Skeletal muscle cell (primary cell): ENCODE results near the gene ACSF3.
A peak's percentile ranks its signal among the peaks of the same experiment; 100 is the strongest.

Source experiments
- DNase-seq: peaks from one replicate; pipeline ENCODE4 v3.0.0-alpha.2; 2010; ENCODE audit warnings: low read depth
- H3K4me3 ChIP-seq: 2 replicates; pipeline ENCODE4 v1.5.1; 2011; ENCODE audit warnings: low read depth, mild to moderate bottlenecking, control low read depth, low read length, moderate library complexity

The ACSF3 gene

DNA sequence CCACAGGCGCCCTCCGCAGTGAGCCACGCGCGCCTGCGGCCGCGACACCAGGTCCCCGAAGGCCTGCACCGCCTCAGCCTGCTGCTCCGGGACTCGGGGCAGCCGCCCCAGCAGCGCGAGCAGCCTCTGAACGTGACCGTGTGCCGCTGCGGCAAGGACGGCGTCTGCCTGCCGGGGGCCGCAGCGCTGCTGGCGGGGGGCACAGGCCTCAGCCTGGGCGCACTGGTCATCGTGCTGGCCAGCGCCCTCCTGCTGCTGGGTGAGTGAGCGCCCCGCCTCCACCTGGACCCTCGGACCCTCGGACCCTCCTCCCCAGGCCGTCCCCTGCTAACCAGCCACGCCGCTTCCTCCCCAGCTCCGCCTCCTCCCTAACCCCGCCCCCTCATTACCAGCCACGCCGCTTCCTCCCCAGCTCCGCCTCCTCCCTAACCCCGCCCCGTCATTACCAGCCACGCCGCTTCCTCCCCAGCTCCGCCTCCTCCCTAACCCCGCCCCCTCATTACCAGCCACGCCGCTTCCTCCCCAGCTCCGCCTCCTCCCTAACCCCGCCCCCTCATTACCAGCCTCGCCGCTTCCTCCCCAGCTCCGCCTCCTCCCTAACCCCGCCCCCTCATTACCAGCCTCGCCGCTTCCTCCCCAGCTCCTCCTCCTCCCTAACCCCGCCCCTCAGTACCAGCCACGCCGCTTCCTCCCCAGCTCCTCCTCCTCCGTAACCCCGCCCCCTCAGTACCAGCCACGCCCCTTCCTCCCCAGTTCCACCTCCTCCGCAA, 98.7 kb downstream of the ACSF3 start:
- peak; percentile 70 for DNase-seq
- H3K4me3 ChIP-seq, result peak overlapping the region; percentile 60

DNA sequence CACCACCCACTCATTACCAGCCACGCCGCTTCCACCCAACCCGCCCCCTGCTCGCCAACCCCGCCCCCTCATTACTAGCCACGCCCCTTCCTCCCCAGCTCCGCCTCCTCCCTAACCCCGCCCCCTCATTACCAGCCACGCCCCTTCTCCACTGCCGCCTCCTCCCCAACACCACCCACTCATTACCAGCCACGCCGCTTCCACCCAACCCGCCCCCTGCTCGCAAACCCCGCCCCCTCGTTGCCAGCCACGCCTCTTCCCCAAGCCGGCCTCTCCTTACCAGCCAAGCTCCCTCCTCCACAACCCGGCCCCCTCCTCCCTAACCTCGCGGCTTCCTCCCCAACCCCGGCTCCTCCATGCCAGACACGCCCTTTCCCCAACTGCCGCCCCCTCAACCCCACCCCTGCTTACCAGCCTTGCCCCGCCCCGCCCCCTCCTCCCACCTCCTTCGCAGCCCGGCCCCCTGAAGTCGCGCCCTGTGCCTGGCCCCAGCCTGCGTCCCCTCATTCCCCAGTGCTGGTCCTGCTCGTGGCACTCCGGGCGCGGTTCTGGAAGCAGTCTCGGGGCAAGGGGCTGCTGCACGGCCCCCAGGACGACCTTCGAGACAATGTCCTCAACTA, 99.4 kb downstream of the ACSF3 start:
- peak; percentile 65 for DNase-seq
- H3K4me3 ChIP-seq, result peak overlapping the region; percentile 36

DNA sequence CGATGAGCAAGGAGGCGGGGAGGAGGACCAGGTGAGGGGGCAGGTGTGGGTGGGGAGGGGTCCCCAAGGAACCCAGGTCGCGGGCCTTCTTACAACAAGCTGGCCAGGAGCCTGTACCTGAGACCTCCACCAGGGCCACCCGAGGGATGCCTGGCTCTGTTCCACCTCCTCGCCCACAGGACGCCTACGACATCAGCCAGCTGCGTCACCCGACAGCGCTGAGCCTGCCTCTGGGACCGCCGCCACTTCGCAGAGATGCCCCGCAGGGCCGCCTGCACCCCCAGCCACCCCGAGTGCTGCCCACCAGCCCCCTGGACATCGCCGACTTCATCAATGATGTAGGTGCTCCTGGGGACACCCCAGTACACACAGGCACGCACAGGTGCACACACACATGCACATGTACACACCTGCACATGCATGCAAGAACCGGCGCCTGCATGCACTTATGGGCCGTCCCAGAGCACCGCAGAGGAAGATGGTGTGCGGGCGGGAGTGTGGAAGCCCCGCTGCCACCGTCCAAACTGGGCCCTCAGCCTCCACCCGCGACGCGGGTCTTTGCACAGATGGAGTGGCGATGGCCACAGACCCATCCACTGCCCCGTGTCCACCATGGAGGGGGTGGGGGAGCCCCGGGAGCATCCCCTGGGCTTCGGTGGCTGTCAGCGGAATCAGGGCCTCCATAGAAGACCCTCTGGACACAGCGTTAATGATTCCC, 100.1 kb downstream of the ACSF3 start:
- H3K4me3 ChIP-seq, result peak overlapping the region; percentile 36
- no peak for DNase-seq

DNA sequence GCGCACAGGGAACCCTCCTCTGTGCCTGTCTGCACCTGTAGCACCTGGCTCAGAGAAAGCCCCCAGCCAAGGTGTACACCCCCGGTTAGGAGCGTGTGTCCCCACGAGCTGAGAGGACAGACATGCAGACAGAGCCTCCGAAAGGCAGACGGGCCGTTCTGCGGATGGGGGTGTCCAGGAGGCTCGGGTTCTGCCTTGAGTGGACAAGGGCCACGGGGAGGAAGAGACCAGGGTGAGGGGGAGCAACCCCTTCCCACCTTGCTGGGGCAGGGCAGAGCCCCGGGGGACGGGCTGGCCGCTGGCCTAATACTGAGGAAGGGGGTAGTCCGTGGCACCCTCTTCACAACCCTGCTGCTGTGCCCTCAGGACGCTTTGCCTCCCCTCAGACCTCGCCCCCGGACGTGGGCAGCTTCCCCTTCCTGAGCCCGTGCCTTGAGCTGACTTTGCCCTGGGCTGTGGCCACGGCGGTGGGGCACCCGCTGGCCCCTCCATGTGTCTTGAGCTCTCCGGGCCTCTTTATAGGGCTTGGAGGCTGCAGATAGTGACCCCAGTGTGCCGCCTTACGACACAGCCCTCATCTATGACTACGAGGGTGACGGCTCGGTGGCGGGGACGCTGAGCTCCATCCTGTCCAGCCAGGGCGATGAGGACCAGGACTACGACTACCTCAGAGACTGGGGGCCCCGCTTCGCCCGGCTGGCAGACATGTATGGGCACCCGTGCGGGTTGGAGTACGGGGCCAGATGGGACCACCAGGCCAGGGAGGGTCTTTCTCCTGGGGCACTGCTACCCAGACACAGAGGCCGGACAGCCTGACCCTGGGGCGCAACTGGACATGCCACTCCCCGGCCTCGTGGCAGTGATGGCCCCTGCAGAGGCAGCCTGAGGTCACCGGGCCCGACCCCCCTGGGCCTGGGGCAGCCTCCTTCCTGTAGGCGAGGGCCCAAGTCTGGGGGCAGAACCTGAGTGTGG, 101.0 kb downstream of the ACSF3 start:
- no peak for DNase-seq
- H3K4me3 ChIP-seq, result no peak overlapping the region

DNA sequence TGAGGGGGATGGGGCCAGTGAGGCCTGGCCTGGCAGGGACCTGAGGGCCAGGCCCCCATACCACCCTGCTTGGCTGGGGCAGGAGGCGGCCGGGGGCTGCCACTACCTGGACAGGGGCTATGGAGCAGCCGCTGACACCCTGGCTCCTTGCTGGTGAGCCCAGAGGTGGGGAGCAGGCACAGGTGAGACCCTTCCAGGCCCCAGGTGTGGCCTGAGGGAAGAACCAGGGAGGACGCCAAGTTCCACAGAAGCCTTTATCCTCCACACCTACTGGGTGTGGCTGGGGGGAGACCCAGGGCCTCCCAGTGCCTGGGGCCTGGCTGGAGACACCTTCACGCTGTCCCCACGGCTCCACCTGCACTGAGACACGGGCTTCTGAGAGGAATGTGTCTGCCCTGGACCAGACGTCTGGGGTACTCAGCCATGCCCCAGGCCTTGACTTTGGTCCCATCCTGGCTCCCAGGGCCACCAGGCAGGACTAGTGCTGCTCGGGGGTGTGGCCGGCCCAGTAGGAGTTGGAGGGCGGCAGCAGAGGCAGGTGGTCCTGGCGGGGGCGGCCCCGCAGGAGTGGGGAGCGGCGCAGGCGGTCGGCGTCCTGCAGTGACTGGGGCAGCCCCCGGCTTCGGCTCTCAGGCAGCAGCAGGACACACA, 102.0 kb downstream of the ACSF3 start:
- no peak for DNase-seq
- no peak overlapping the region for H3K4me3 ChIP-seq

DNA sequence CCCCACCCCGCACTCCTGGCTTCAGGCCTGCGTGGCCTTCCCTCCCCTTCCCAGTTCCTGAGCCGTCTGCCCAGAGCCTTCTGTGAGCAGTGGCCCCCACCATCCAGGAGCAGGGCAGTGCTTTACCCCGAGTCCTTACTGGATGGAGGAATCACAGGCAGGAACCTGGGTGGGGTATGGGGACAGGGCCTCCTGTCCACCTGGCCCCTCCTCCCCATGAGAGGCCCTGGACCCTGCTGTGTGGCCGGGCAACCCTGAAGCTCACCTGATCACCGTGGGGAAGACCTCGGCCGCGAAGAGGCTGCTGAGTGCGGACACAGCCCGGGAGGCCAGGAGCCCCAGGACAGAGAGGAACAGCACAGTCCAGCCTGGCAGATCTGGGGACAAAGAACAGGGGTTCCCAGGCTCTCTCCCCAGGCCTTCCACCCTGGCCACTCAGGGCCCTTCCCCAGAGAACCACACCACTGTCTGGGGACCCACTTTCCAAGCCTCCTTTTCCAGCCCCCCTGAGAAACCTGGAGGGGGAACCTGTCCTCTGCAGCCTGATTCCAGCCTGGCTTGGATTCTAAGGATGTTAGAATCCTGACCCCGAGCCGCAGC, 103.5 kb downstream of the ACSF3 start:
- no peak for DNase-seq

DNA sequence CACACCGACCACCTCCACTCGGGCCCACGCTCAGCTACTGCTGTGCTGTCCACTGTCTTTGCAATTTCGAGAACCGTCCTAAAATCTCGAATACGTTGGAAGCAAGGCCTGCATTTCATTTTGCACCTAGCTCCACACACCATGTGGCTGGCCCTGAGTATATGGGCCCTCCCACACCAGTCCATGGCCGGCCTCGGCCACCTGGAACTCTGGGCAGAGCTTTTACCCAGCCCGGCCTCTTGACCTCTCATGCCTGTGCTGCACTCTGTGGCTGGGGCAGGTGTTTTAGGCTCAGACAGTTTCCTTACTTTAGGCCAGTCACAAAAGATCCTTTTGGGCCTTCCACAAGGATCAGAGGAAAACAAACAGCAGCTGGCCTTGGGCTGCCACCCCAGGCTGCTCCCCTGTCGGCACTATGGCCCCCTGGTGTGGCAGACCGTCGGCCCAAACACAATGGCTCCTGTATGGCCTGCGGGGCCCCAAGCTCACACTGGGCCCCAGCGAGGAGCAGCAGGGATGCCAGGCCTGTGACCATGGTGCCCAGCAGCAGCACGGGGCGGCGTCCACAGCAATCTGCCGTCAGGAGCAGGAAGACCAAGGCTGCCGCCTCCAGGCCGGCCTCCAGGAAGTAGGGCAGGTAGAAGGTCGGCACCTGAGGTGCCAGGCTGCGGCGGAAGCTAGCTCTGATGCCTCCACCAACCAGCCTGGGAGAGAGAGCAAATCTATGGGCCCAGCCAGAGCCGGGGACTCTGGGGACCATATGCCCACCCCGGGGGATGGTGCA, 104.2 kb downstream of the ACSF3 start:
- no peak overlapping the region for H3K4me3 ChIP-seq
- no peak for DNase-seq

More for the DNA sequence above, 103.5 kb downstream of the ACSF3 start:
- H3K4me3 ChIP-seq, result no peak overlapping the region

DNA sequence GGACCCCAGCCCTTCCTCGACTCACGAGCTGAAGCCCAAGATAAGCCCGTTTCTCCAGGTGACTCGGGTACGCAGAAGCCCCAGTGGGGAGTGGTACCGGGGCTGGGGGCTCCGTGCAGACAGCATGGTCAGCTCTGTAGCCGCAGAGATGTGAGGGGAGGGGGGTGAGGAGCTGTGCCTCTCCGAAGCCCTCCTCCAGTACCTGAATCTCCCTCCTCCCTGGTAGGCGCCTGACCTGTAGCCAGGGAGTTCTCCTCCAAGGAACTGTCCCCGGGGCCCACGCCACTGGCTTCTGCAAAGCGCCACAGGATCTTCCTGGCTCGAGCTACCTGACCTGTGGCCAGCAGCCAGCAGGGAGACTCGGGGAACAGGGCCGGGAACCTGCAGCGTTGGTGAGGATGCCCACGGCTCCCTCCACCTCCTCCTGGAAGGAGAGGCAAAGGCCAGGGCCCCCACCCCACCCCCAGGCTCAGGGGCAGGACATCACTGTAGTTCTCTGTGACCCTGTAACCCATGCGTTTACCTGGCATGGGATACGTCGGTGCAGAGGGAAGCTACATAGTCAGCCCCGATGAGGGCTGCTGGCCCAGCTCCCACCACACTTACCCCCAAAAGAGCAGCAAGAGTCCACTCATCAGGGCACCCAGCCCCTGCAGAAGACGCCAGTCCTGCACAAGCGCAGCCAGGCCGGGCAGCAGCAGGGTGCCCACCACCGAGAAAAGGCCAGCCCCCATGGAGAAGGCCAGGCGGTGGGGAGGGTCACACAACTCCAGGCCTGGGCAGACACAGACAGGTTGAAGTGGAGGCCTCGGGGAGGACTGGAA, 105.0 kb downstream of the ACSF3 start:
- DNase-seq, result no peak
- H3K4me3 ChIP-seq, result no peak overlapping the region

DNA sequence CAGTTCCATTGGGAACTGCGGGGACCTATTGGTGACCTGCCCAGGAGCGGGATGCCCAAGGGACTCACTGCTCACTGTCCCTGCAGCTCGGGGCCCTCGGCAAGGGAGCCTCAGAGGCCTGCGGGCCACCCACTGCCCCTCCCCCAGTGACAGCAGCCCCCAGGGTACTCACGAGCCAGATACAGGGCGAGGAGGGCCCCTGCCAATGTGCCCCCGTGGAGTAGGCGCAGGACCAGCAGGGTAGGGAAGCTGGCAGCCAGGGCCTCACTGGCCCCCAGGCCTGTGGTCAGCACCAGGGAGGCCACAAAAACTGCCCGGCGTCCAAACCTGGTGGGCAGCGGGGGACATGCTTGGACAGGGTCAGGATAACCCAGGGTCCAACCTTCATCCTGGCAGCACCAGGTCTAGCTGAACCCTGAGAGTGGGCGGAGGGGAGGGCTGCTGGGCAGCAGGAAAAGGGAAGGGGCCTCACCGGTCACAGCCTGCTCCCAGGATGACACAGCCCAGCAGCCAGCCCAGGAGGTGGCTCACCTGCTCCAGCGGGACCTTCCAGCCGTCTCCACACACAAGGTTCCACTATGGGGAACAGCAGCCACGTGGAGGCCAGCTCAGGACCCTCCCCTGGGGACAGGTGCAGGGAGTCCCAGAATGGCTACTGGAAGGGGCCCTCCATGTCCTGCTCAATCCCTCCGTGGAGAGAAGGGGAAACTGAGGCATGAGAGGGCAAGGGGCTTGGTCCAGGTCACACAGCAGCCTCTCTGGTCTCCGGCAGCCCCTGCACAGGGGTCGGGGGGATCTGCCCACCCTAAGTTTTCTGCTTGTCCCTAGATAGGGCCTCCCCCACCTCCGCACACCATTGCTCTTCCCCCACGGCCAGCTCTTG, 105.8 kb downstream of the ACSF3 start:
- no peak overlapping the region for H3K4me3 ChIP-seq
- no peak for DNase-seq

DNA sequence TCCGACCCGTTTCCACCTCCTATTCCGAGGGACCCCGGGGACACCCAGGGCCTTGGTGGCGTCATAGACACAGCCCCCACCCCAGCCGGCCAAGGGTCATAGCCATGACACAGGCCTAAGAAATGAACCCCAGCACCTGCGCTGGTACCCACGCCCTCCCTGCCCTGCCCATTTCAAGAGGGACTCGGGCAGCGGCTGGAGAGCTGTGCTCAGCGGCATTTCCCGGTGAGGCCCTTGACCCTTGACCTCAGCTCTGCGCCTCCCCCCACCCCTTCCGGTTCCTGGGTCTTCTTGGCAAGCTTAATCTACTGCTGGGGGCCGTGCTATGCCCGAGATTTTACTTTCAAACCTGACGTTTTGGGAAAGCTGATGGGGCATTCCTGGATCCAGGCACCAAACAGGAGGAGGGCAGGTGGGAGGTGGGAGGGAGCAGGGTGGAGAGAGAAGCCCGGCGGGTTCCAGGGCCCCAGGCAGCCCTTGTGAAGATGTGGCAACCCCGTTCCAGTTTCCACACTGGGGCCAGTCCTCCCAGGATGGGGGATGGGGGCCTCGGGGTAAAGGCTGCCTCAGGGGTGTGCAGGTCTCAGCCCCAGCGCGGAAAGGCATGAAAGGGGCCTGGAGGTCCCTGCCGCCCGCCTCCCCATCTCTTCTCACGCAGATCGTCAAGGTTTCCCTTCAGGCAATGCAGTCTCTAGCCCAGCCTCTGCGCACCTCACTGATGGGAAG, 106.6 kb downstream of the ACSF3 start, which contains the start of gene SLC22A31:
TSS of gene SLC22A31 (minus strand) at position 414 of the 726 bp plus-strand sequence. CDS start at position 378, 36 bp downstream.
- DNase-seq, result no peak
- peak within 1 kb of the TSS; percentile 37 for H3K4me3 ChIP-seq

DNA sequence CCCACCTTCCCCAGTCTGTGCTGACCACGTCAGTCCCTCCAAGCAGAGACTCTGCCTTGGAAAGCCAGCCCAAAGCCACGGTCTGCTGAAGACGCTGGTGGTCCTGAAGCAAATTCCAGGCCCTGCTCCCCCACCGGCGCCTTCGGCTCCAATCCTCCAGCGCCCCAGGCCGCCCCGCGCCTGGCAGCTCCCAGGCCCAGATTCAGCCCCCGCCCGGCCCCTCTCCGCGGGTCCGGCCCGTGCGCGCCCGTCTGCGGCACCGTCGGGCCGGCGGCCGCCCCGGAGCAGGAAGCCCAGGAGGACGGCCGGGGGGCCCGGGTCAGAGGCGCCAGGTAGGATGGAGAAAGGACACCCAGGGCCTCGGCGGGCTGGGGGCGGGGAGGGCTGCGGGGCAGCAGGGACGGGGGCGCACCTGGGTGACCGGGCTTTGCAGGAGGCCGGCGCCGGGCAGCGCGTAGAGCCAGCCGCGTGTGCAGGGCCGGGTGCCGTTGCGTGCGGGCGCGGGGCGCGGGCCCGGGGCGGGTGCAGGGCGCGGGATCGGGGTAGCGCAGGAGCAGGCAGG, 107.3 kb downstream of the ACSF3 start:
- DNase-seq, result no peak
- H3K4me3 ChIP-seq, result peak overlapping the region; percentile 37

DNA sequence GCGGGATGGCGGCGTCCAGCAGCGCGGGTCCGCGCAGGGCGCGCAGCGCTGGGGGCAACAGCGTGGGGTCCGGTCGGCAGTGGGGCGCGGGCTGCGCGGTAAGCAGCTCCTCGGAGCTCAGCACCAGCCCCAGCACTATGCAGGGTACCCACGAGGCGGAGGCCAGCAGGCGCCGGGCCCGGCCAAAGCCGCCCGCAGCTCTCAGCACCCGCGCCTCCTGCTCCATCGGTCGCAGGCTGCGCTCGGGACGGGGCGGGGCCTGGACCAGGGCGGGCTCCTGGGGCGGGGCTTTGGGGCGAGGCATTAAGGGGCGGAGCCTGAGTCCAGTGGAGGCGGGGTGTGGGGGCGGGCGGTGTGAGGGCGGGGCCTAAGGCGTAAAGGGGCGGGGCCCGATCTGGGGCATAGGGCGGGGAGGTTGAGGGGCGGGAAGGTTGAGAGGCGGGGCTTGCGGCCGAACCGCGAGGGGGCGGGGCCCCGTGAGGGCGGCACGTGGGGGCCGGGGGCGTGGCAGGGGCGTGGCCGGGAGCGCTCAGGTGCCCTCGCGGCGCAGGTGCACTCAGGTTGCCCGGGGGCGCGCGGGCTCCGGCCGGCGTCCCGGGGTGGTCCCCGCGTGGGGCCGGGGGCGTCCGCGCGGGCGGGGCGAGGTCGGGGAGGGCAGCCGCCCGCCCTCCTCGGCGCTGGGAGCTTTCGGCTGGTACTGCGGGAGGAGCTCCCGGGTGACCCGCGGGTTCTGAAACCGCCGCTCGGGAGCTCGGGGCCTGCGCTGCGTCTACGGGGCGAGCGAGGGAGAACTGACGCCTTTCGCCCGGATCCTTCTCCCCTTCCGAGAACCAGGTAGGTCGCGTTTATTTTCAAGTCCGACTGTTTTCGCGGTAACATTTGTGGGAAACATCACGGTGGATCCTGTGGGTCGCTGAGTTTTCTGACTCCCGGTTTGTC, 108.1 kb downstream of the ACSF3 start:
- peak overlapping the region; percentile 37 for H3K4me3 ChIP-seq
- DNase-seq, result peak; percentile 17

DNA sequence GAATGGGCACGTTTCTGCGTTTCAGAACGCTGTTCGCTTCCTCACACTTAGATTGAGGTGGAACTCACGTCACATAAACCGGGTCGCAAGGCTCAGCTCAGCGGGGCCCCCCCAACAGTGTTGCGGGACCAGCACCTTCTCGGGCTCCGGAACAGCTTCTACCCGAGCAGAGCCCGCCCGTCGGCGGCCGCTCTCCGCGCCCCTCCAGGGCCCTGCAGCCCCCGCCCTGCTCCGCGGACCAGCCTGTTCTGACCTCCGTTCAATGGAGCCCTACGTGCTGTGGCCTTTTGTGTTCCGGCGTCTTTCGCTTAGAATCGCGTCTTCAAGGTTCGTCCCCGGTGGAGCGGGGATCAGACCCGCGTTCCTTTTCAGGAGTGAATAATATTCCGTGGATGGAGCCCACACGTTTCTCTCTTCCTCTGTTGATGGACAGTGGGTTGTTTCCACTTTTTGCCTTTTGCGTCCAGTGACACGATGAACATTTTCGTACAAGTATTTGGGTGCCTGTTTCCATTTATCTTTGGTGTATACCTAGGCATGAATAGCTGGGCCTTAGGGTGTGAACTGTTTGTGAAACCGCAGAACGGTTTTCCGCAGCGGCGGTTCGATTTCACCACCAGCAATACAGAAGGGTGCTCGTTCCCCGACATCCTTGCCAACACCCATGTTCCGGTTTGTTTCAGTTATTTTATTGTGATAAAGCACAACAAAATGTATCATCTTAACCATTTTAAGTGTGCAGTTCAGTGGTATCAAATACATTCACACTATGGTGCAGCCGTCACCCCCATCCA, 109.0 kb downstream of the ACSF3 start:
- no peak for DNase-seq
- H3K4me3 ChIP-seq, result no peak overlapping the region
